Measurements from ENCODE around the gene MIGA2.

MIGA2 gene

GRCh38 chr9:129022037-129022436, 14.4 kb upstream of the MIGA2 start:
- no peak for DNase-seq (ENCODE audit: low read depth)
- no peak overlapping the region for H3K4me3 ChIP-seq (ENCODE audit: low read length)

GRCh38 chr9:129023036-129023907, 13.2 kb upstream of the MIGA2 start:
- peak; percentile 87 for DNase-seq (ENCODE audit: low read depth)
- no peak overlapping the region for H3K4me3 ChIP-seq (ENCODE audit: low read length)
- no peak for TF ChIP-seq CTCF (conservative IDR thresholded peaks at IDR 0.05; ENCODE audit: low read length)

More at GRCh38 chr9:129022037-129022436, 14.4 kb upstream of the MIGA2 start:
- no peak for TF ChIP-seq CTCF (conservative IDR thresholded peaks at IDR 0.05; ENCODE audit: low read length)

GRCh38 chr9:129023908-129024233, 12.6 kb upstream of the MIGA2 start:
- no peak overlapping the region for H3K4me3 ChIP-seq (ENCODE audit: low read length)
- DNase-seq (ENCODE audit: low read depth) = no peak
- TF ChIP-seq CTCF (conservative IDR thresholded peaks at IDR 0.05; ENCODE audit: low read length) = no peak

- peak; percentile 20 for DNase-seq (ENCODE audit: low read depth)
- peak overlapping the region; percentile 79 for H3K4me3 ChIP-seq (ENCODE audit: low read length)
- TF ChIP-seq CTCF (conservative IDR thresholded peaks at IDR 0.05; ENCODE audit: low read length) = no peak
Observed at GRCh38 chr9:129026442-129027223, 9.8 kb upstream of the MIGA2 start.

GRCh38 chr9:129027224-129027684, 9.2 kb upstream of the MIGA2 start:
- no peak for DNase-seq (ENCODE audit: low read depth)
- peak overlapping the region; percentile 79 for H3K4me3 ChIP-seq (ENCODE audit: low read length)
- TF ChIP-seq CTCF (conservative IDR thresholded peaks at IDR 0.05; ENCODE audit: low read length) = no peak

GRCh38 chr9:129027685-129028191, 8.7 kb upstream of the MIGA2 start:
- H3K4me3 ChIP-seq (ENCODE audit: low read length) = peak overlapping the region; percentile 79
- DNase-seq (ENCODE audit: low read depth) = peak; percentile 20
- TF ChIP-seq CTCF (conservative IDR thresholded peaks at IDR 0.05; ENCODE audit: low read length) = no peak

Data from AG10803 (cell line).